Bronchial epithelial cell (primary cell): ENCODE data around the gene KLHL40. TPM values are rescaled to one million over a fixed set of nuclear protein-coding genes. Genes with fewer than 3 reads are reported as not detected.

Experiments used
- DNase-seq: peaks from one replicate; pipeline ENCODE4 v3.0.0-alpha.2; 2010; ENCODE audit warnings: low read depth
- FAIRE-seq: peaks from 2 replicates; lab custom pipeline; 2011; peaks lifted over from hg19 to GRCh38; lab: Jason Lieb, UNC
- H3K27me3 ChIP-seq: 2 replicates; pipeline ENCODE4 v1.5.1; 2011; ENCODE audit warnings: low read length; ENCODE audit not compliant: control insufficient read depth, insufficient read depth
- H3K36me3 ChIP-seq: 2 replicates; pipeline ENCODE4 v1.5.1; 2011; ENCODE audit warnings: low read length; ENCODE audit not compliant: control insufficient read depth, insufficient read depth
- H3K4me3 ChIP-seq: 2 replicates; pipeline ENCODE4 v1.5.1; 2011; ENCODE audit warnings: mild to moderate bottlenecking, low read depth, low read length, control low read depth
- total RNA-seq: library from RNA; depleted of rRNA; stranded (reverse); fragments of >200 nt; gene quantifications from 2 replicates; pipeline ENCODE4 v1.2.1, GENCODE V29; 2014
- TF ChIP-seq, protein P1 (sequence below): IDR thresholded peaks from 2 replicates; pipeline ENCODE4 v1.5.1; 2011; ENCODE audit warnings: mild to moderate bottlenecking, moderate library complexity, low read length, control low read depth, inconsistent platforms; ENCODE audit not compliant: insufficient read depth, severe bottlenecking

The KLHL40 gene
- total RNA-seq, 1 donor from 2014 or later: not detected

DNA sequence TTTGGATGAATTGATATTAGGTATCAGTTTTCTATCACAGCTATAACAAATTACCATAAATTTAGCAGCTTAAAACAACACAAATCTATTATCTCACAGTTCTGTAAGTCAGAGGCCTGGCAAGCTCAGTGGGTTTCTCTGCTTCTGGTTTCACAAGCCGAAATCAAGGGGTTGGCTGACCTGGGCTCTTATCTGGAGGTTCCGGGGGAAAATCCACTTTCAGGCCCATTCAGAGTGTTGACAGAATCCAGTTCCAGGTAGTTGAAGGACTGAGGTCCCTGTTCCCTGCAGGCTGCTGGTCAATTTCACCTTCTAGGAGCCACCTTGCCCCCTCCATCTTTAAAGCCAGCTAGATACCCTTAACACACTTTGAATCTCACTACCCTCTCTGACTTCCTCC lies 28.4 kb downstream of the KLHL40 start:
- TF ChIP-seq, protein P1, sequence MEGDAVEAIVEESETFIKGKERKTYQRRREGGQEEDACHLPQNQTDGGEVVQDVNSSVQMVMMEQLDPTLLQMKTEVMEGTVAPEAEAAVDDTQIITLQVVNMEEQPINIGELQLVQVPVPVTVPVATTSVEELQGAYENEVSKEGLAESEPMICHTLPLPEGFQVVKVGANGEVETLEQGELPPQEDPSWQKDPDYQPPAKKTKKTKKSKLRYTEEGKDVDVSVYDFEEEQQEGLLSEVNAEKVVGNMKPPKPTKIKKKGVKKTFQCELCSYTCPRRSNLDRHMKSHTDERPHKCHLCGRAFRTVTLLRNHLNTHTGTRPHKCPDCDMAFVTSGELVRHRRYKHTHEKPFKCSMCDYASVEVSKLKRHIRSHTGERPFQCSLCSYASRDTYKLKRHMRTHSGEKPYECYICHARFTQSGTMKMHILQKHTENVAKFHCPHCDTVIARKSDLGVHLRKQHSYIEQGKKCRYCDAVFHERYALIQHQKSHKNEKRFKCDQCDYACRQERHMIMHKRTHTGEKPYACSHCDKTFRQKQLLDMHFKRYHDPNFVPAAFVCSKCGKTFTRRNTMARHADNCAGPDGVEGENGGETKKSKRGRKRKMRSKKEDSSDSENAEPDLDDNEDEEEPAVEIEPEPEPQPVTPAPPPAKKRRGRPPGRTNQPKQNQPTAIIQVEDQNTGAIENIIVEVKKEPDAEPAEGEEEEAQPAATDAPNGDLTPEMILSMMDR: no peak
- FAIRE-seq: no peak
- DNase-seq: no peak
- H3K36me3 ChIP-seq: no peaks in the 10 kb centered on the region
- no peak overlapping the region for H3K4me3 ChIP-seq
- peaks cover 2% of the 10 kb centered on the region for H3K27me3 ChIP-seq

- Histone ChIP-seq H3K36me3 (no peaks in the 10 kb centered on the region), H3K27me3 (peaks cover 2% of the 10 kb centered on the region), H3K4me3 (no peak overlapping the region)
- TF ChIP-seq, protein P1: no peak
- no peak for FAIRE-seq
- DNase-seq: no peak
Measured at GRCh38 chr3:42714171-42714852, 29.0 kb downstream of the KLHL40 start.

- no peaks in the 10 kb centered on the region for H3K36me3 ChIP-seq
- TF ChIP-seq, protein P1: no peak
- DNase-seq (no peak), FAIRE-seq (no peak)
- no peak overlapping the region for H3K4me3 ChIP-seq
- H3K27me3 ChIP-seq: no peaks in the 10 kb centered on the region
Measured at GRCh38 chr3:42717306-42717705, 32.0 kb downstream of the KLHL40 start.

- FAIRE-seq: no peak
- no peak overlapping the region for H3K4me3 ChIP-seq
- DNase-seq: no peak
- no peaks in the 10 kb centered on the region for H3K36me3 ChIP-seq
- no peaks in the 10 kb centered on the region for H3K27me3 ChIP-seq
- TF ChIP-seq, protein P1: no peak
Measured at GRCh38 chr3:42718338-42718737, 33.0 kb downstream of the KLHL40 start.

- no peak overlapping the region for H3K4me3 ChIP-seq
- TF ChIP-seq, protein P1: no peak
- DNase-seq: no peak
- peak; percentile 68 for FAIRE-seq
- H3K27me3 ChIP-seq: no peaks in the 10 kb centered on the region
- no peaks in the 10 kb centered on the region for H3K36me3 ChIP-seq
Measured at GRCh38 chr3:42719002-42719401, 33.7 kb downstream of the KLHL40 start.

GRCh38 chr3:42720126-42720525 lies 34.8 kb downstream of the KLHL40 start:
- H3K27me3 ChIP-seq: no peaks in the 10 kb centered on the region
- H3K36me3 ChIP-seq: no peaks in the 10 kb centered on the region
- DNase-seq (no peak), FAIRE-seq (no peak)
- TF ChIP-seq, protein P1: no peak
- H3K4me3 ChIP-seq: no peak overlapping the region
